H7 (cell line): ENCODE measurements around the gene FMN2. TPM values are rescaled to one million over a fixed set of nuclear protein-coding genes. Genes with fewer than 3 reads are reported as not detected.
A peak's percentile ranks its signal among the peaks of the same experiment; 100 is the strongest.
"Not testable (repeated sequence)": the region's sequence is repeated elsewhere in the genome, so short reads cannot be mapped to it uniquely, and the experiment has no call there.

Experiments used
- DNase-seq: peaks from one replicate; pipeline ENCODE4 v3.0.0; 2012
- H3K27me3 ChIP-seq: 2 replicates; pipeline ENCODE4 v1.6.0; 2011; ENCODE audit warnings: mild to moderate bottlenecking, low read length; ENCODE audit not compliant: control insufficient read depth, insufficient read depth
- H3K36me3 ChIP-seq: replicated peaks from 2 replicates; pipeline ENCODE4 v1.5.1; 2011; ENCODE audit warnings: low read length; ENCODE audit not compliant: control insufficient read depth, insufficient read depth
- H3K4me3 ChIP-seq: 2 replicates; pipeline ENCODE4 v1.5.1; 2011; ENCODE audit warnings: low read depth, mild to moderate bottlenecking, control low read depth, low read length, moderate library complexity; ENCODE audit not compliant: insufficient read depth
- total RNA-seq: library from RNA; depleted of rRNA; stranded (reverse); fragments of >200 nt; shearing (Covaris generic); gene quantifications from 2 replicates; pipeline ENCODE4 v1.2.3, GENCODE V29; 2014

FMN2 gene
- total RNA-seq, 1 experiment from 2014 or later: 0.83 TPM

GRCh38 chr1:240178366-240178765, 86.7 kb downstream of the FMN2 start:
- no peak for DNase-seq
- no peaks in the 10 kb centered on the region for H3K27me3 ChIP-seq
- no peaks in the 10 kb centered on the region for H3K36me3 ChIP-seq
- no peak overlapping the region for H3K4me3 ChIP-seq

GRCh38 chr1:240184682-240185081, 93.0 kb downstream of the FMN2 start:
- not testable (repeated sequence) for H3K36me3 ChIP-seq, H3K27me3 ChIP-seq, DNase-seq
- H3K4me3 ChIP-seq: peak overlapping the region; percentile 19; the same call in 1 of the 2 replicates

- DNase-seq: no peak
- peaks cover 5% of the 10 kb centered on the region; the same call in 1 of the 2 replicates for H3K27me3 ChIP-seq
- H3K36me3 ChIP-seq: no peaks in the 10 kb centered on the region
- no peak overlapping the region for H3K4me3 ChIP-seq
Measured at GRCh38 chr1:240188139-240188538, 96.5 kb downstream of the FMN2 start.

- Histone ChIP-seq H3K36me3 (no peaks in the 10 kb centered on the region), H3K27me3 (peaks cover 5% of the 10 kb centered on the region; the same call in 1 of the 2 replicates), H3K4me3 (no peak overlapping the region)
- peak; percentile 50 for DNase-seq
Measured at GRCh38 chr1:240189386-240189989, 97.8 kb downstream of the FMN2 start.

- H3K4me3 ChIP-seq: no peak overlapping the region
- H3K36me3 ChIP-seq: no peaks in the 10 kb centered on the region
- peak; percentile 24 for DNase-seq
- H3K27me3 ChIP-seq: no peaks in the 10 kb centered on the region; the same call in 1 of the 2 replicates
Measured at GRCh38 chr1:240190881-240191401, 99.3 kb downstream of the FMN2 start.

- Histone ChIP-seq H3K36me3 (no peaks in the 10 kb centered on the region), H3K4me3 (no peak overlapping the region), H3K27me3 (no peaks in the 10 kb centered on the region)
- no peak for DNase-seq
Measured at GRCh38 chr1:240192851-240193250, 101.2 kb downstream of the FMN2 start.

GRCh38 chr1:240193679-240194078, 102.0 kb downstream of the FMN2 start:
- no peaks in the 10 kb centered on the region for H3K27me3 ChIP-seq
- no peaks in the 10 kb centered on the region for H3K36me3 ChIP-seq
- H3K4me3 ChIP-seq: no peak overlapping the region
- no peak for DNase-seq

GRCh38 chr1:240194120-240194519, 102.4 kb downstream of the FMN2 start:
- no peak for DNase-seq
- no peaks in the 10 kb centered on the region for H3K27me3 ChIP-seq
- no peaks in the 10 kb centered on the region for H3K36me3 ChIP-seq
- no peak overlapping the region for H3K4me3 ChIP-seq

- Histone ChIP-seq H3K4me3 (no peak overlapping the region), H3K36me3 (no peaks in the 10 kb centered on the region), H3K27me3 (no peaks in the 10 kb centered on the region)
- no peak for DNase-seq
Measured at GRCh38 chr1:240198376-240198775, 106.7 kb downstream of the FMN2 start.

GRCh38 chr1:240199758-240200645, 108.3 kb downstream of the FMN2 start:
- Histone ChIP-seq H3K27me3 (no peaks in the 10 kb centered on the region), H3K4me3 (no peak overlapping the region), H3K36me3 (no peaks in the 10 kb centered on the region)
- no peak for DNase-seq

GRCh38 chr1:240201931-240202330, 110.2 kb downstream of the FMN2 start:
- DNase-seq: no peak
- Histone ChIP-seq H3K27me3 (no peaks in the 10 kb centered on the region), H3K36me3 (no peaks in the 10 kb centered on the region), H3K4me3 (no peak overlapping the region)

- no peak for DNase-seq
- Histone ChIP-seq H3K27me3 (no peaks in the 10 kb centered on the region), H3K4me3 (no peak overlapping the region), H3K36me3 (no peaks in the 10 kb centered on the region)
Measured at GRCh38 chr1:240207073-240207709, 115.5 kb downstream of the FMN2 start.

- H3K36me3 ChIP-seq: no peaks in the 10 kb centered on the region
- no peaks in the 10 kb centered on the region for H3K27me3 ChIP-seq
- no peak overlapping the region for H3K4me3 ChIP-seq
- DNase-seq: no peak
Measured at GRCh38 chr1:240210026-240210425, 118.3 kb downstream of the FMN2 start.

GRCh38 chr1:240212556-240212955, 120.9 kb downstream of the FMN2 start:
- no peaks in the 10 kb centered on the region for H3K36me3 ChIP-seq
- no peaks in the 10 kb centered on the region for H3K27me3 ChIP-seq
- DNase-seq: no peak
- H3K4me3 ChIP-seq: no peak overlapping the region
